HepG2 (cell line): Measurements from ENCODE around the gene ARID3C. TPM values are rescaled to one million over a fixed set of nuclear protein-coding genes. Genes with fewer than 3 reads are reported as not detected.

Experiments used
- JARID2 ChIP-seq: sonication (generic); formaldehyde crosslinking; IDR thresholded peaks from 2 replicates; pipeline ENCODE4 v1.8.1; 2023; ENCODE audit warnings: missing genetic modification reagents, inconsistent platforms; ENCODE audit not compliant: insufficient replicate concordance
- MTF1 ChIP-seq: sonication (generic); formaldehyde crosslinking; IDR thresholded peaks from 2 replicates; pipeline ENCODE4 v1.5.0; 2020; ENCODE audit warnings: missing genetic modification reagents
- NCOA2 ChIP-seq: sonication (generic); formaldehyde crosslinking; IDR thresholded peaks from 2 replicates; pipeline ENCODE4 v1.8.0; 2022; ENCODE audit warnings: inconsistent platforms
- PRDM10 ChIP-seq: sonication (generic); formaldehyde crosslinking; IDR thresholded peaks from 2 replicates; pipeline ENCODE4 v1.4.0; 2020; ENCODE audit warnings: low read depth, missing genetic modification reagents
- SIX4 ChIP-seq: sonication (generic); formaldehyde crosslinking; IDR thresholded peaks from 2 replicates; pipeline ENCODE4 v1.4.0; 2020; ENCODE audit warnings: missing genetic modification reagents
- TAF15 ChIP-seq: fragments of 200-400 bp; formaldehyde crosslinking; IDR thresholded peaks from one replicate; pipeline ENCODE4 v1.6.1; 2018; ENCODE audit warnings: mild to moderate bottlenecking, low read depth, low read length; ENCODE audit not compliant: poor library complexity, severe bottlenecking
- ZNF512B ChIP-seq: sonication (generic); formaldehyde crosslinking; IDR thresholded peaks from 2 replicates; pipeline ENCODE4 v1.5.1; 2020; ENCODE audit warnings: missing genetic modification reagents, mild to moderate bottlenecking, borderline replicate concordance
- ZNF839 ChIP-seq: sonication (generic); formaldehyde crosslinking; IDR thresholded peaks from 2 replicates; pipeline ENCODE4 v1.4.0; 2020; ENCODE audit warnings: missing genetic modification reagents, mild to moderate bottlenecking, borderline replicate concordance
- polyA plus RNA-seq, 8 experiments: library from polyadenylated mRNA; depleted of rRNA in 3 of 8; stranded (reverse) in 7 of 8; unstranded in 1 of 8; fragments of >200 nt; fragmentation: Illumina TruSeq in 4 of 8; extraction: Trizol in 4 of 8; gene quantifications; 2 replicates each; pipeline versions ENCODE4 v1.2.1 to v1.2.3, GENCODE V29; 2011 to 2016; ENCODE audit warnings: low read depth in 4 of 8, missing spikeins in 1 of 8, mixed read lengths in 1 of 8; ENCODE audit not compliant: insufficient read depth in 1 of 8
- total RNA-seq, 5 experiments: library from RNA; depleted of rRNA; stranded (reverse); fragments of >200 nt; fragmentation: Illumina TruSeq; extraction: Trizol; gene quantifications; 2 replicates each; pipeline ENCODE4 v1.2.3, GENCODE V29; 2016; ENCODE audit warnings: low read depth in 1 of 5

Gene ARID3C
- total and polyA plus RNA-seq, 2 of the 13 experiments (the other 11 are each of a cell fraction or from before 2014, with no cell fraction given): not detected

- no peak for TF ChIP-seq ZNF512B (CRISPR knock-in tag)
- no peak for TF ChIP-seq JARID2 (CRISPR knock-in tag)
- TF ChIP-seq ZNF839 (CRISPR knock-in tag): no peak
- no peak for TF ChIP-seq TAF15
- no peak for TF ChIP-seq MTF1 (CRISPR knock-in tag)
- TF ChIP-seq NCOA2 (CRISPR knock-in tag): no peak
- no peak for TF ChIP-seq SIX4 (CRISPR knock-in tag)
- TF ChIP-seq PRDM10 (CRISPR knock-in tag): no peak
These were observed 4.2 kb downstream of the ARID3C start (continued) for GRCh38 chr9:34624475-34625185.
